Fibroblast of skin of back (primary cell): ENCODE results near the gene ACO2.
A peak's percentile ranks its signal among the peaks of the same experiment; 100 is the strongest.

Source experiments
- DNase-seq: peaks from one replicate; pipeline ENCODE4 v3.0.0-alpha.2; 2013

ACO2 gene

DNA sequence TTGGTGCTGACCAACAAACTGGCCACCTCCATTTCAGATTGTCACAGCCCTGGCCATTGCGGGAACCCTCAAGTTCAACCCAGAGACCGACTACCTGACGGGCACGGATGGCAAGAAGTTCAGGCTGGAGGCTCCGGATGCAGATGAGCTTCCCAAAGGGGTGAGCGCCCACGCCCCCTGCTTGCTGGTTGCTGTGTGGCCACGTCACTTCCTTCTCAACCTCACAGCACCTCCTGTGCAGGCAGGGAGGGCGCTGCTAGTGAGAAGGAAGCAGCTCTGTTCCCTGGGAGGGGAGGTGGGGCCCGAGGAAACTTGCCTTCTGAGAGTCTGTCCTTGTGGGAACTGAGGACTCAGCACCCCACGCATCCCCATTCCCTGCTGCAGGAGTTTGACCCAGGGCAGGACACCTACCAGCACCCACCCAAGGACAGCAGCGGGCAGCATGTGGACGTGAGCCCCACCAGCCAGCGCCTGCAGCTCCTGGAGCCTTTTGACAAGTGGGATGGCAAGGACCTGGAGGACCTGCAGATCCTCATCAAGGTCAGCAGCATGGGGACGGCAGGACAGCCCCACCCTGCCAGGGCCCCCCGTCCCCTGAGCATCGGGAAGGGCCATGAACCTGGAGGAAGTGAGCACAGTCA is 56.0 kb downstream of the ACO2 start:
- DNase-seq: no peak

DNA sequence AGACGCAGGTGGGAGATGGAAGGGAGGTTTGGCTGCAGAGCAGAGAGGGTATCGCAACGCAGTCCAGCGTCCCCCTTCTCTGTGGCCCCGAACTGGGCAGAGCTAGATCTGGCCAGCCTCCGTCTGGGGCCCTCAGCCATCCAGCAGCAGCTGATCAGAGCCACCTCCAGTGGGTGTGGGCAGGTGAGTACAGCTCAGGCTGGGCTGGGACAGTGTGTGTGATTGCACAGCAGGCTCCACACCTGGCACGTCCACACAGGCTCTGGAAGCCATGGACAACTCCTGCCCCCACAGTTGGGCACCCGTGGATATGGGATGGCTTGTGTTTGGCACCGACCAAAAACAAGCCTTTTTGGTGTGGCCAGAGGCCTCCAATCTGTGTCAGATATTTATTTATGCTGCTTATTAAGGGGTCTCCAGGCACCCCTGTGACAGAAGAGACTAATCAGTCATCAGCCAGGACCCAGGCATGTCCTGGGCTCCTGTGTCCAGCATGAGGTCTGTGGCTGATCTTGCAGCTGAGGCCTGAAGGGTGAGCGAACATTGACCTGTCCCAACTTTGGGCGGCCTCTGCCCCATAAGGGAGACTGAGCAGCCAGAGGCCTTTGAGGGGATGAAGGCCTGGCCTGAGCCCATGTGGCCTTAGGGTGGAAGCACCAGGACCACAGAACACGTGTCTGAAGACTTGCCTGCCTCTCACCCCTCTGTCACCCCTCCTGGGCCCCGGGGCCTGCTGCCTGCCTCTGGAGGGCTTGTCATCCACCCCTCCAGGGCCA is 56.7 kb downstream of the ACO2 start:
- DNase-seq: no peak

DNA sequence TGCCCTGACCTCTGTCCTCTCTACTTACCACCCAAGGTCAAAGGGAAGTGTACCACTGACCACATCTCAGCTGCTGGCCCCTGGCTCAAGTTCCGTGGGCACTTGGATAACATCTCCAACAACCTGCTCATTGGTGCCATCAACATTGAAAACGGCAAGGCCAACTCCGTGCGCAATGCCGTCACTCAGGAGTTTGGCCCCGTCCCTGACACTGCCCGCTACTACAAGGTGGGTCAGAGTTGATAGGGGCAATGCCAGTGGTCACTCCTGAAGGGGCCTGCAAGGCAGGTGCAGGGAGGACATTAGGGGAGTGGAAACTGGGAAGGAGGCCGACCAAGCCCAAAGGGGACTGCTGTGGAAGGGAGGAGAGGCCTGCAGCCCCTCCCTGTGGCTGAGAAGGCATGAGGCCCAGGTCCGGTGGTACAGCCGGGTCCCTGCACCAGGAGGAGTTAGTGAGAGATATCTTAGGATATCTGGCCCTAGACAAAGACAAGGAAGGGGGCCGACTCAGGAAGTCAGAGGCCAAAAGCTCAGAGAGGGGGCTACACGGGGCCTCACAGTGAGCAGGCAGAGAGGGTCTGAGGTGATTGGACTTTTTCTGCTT is 57.4 kb downstream of the ACO2 start:
- DNase-seq: no peak

DNA sequence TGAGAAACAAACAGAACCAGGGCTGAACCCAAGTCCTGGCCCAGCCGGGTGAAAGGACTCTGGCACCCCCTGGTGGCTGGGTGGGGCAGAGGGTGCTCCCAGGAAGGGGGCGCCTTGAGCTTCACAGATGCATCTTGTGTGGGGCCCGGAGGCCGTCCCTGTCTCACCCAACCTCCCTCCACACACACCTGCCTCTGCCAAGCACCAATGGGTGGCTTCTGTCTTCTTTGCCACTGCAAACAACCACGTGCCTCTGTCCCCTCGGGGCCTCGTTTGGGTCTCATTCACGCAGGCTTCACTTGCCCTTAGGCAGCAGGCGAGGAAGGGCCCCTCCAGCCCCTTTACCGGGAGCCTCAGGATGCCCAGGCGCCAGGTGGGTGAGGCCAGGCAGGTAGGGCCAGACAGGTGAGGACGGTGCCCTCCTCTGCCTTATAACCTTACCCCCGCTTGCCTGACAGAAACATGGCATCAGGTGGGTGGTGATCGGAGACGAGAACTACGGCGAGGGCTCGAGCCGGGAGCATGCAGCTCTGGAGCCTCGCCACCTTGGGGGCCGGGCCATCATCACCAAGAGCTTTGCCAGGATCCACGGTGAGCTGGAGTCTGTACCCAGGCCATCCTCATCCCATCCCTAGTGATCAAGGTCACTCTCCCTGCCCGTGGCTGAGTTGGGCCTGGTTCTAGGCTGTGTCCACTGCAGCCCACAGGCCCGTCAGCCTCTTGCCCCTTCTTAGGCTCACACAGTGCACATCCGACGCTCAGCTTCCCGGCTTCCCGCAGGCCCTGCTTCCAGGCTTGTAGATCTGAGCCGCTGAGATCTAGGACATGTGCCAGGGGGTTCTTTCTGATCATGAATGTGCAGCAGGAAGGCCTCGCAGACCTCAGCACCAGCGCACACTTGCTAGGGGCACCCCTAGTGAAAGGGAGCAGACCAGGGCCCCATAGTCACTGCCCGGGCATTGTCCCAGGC is 58.2 kb downstream of the ACO2 start:
- DNase-seq: peak; percentile 21

DNA sequence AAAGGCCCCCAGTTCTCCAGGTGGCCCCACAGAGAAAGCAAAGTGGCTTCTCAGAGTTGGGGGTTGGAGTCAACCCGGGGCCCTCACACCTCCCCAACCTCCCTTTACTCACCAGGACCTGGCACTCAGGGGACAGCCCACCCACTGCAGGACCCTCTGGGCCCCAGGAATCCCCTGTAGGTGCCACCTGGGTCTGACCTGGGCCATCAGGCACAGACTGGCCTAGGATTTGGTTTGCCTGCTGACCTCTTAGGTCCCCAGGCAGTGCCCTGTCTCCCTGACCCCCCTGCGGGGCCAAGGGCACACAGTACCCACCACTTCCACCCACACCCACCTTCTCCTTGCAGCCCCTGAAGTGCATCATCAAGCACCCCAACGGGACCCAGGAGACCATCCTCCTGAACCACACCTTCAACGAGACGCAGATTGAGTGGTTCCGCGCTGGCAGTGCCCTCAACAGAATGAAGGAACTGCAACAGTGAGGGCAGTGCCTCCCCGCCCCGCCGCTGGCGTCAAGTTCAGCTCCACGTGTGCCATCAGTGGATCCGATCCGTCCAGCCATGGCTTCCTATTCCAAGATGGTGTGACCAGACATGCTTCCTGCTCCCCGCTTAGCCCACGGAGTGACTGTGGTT is 59.3 kb downstream of the ACO2 start:
- no peak for DNase-seq

DNA sequence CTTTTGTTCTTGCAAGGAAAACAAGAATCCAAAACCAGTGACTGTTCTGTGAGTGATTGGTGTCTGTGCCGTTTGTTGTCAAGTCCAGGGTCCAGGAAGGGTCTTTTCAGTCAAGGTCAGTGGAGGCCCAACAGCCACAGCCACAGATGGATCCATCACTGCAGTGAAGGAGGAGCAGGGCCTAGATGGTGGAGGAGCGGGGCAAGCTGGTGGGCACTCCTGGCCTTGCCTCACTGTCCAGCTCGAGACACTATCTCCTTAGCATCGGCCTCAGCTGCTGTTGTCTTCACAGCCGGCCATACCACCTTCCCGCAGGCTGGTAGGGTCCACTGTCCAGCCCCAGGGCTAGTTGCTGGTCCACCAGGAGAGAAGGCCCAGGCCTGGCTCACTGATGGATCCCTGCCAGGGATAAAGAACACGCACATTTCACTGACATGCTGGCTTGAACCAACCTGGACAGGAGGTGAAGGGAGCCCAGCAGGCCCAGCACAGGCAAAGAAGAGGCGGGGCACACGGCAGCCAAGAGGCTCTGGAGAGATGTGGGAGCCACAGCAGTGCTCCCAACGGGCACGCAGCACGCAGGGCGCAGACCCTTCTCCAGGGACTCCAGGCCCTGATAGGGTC is 60.1 kb downstream of the ACO2 start:
- DNase-seq: no peak

DNA sequence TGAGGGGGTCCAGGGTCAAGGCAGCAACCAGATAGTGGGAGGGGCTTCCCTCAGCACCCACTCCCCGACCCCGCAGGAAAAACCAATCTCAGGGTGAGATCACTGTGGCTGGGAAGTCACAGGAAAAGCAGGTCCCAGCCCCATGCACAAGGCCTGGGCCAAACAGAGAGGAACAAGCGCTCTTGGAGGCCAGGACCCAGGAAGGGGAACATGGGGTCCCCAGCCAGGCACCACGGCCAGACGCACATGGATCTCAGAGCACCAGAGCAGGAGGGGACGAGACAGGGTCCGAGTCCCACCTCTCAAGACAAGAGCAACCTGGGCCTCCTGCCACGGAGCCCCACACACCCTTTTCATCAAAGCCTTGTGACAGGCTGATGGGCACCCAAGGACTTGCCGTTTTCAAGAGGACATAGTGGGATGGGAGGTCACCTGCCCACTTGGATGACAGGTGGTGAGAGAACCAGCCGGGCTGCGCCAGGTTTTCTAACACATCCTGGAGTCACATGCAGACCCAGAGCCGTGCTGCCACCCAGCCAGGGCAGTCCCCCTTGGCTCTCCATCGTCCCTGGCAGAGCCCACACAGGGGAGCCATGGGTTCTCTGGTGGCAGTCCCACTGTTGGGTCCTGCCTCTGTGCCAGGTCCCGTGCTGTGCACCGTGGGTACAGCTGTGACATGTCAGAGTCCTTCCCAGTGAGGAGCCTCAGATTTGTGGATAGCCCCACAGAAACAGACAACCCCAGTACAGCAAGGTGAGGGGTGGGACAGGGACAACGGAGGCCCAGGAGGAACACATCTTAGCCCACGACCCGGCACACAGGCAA is 62.2 kb downstream of the ACO2 start:
- DNase-seq: no peak

DNA sequence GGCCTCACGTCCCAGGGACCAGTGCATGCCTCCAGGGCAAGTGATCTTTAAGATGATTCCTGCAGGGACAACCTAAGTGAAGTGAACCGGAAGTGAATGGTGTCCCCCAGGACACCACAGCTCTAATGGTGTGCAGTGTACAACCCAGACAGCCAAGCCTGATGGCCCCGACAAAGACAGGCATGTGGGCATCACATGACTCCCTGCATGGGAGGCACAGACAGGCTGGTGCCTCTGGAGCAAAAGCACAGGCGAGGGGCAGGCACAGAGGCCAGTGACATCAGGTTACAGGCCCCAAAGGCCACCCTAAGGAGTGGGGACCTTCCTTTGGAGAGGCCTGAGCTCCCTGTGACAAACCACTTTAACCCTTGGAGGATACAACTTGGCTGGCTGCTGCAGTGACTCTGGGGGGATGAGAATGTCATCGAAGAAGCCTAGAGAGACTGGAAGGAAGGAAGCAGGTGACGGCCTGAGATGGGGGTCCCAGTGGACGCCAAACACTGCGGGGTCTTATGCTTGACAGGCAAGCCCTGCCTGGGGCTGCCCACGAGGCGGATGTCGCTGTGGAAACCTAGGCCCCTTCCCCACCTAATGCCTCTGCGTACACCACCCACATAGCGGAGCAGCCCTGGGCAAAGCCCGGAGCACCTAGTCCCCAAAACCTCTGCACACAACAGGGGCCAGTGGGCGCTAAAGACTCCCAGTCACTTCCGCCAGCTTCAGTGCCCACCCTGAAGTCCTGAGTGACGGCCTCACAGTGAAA is 63.0 kb downstream of the ACO2 start:
- no peak for DNase-seq

DNA sequence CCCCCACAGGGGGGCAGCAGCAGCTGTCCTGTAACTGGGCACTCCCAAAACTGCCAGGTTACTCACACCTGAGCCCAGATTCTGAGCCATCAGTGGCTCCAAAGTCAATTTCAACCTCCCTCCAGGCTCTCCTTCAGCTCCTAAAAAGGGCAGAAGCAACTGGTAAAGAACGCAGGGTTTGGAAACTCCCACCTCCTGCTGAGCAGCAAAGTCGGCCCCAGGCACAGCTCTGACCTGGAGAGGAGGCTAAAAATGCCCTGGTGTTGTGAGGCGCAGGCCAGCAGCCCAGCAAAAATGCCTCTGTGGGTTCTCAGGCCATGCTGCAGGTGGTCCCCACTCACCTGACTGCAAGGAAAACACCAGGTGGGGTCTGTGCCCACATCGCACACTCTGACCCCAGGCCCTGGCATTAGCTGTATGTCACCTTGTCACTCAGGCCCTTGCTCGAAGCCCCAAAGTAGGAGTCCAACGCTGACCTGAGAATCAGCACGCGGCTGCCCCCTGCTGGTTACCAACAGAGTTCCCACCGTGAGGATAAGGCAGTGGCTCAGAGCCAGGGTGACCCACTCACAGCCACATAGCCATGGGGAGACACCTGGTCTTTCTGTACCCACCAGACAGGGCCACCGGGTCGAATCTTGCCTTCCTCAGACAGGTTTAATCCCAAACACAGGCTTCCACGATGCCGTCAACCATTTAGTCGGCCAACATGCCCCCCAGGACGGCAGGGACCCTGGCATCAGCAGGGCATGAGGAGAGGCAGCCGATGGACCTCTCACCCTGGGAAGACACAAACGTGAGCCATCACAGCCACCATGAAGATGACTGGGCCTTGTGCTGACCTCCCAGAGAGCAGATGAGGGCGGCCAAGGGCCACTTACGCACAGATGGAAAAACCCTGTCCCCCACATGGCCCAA is 64.2 kb downstream of the ACO2 start:
- peak; percentile 56 for DNase-seq

DNA sequence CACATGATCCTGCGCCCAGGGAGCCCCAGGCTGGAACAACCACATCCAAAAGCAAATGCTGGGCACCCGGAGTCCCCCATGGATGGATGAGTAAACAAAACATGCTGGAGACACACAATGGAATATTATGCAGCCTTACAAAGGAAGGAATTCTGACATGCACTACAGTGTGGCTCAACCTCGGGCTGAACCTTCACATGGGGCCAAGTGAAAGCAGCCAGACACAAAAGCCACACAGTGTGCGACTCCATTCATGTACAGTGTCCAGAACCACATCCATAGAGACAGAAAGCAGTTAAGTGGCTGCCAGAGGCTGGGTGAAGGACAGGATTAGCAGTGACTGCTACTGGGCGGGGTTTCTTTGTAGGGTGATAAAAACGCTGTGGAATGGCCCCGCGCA is 65.3 kb downstream of the ACO2 start:
- no peak for DNase-seq

DNA sequence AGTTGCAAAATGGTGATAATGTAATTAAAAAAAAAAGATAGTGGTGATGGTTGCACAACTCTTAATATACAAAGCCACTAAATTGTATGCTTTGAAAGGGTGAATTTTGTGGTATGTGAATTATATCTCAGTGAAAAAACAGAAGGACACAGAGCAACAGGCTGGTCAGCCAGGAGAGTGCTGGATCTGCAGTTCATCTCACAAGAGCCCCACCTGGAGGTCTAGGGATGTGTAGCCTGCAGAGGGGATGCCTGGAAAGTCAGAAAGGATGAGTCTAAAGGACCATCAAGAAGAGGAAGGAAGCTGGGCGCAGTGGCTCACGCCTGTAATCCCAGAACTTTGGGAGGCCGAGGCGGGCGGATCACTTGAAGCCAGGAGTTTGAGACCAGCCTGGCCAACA is 66.3 kb downstream of the ACO2 start:
- no peak for DNase-seq

DNA sequence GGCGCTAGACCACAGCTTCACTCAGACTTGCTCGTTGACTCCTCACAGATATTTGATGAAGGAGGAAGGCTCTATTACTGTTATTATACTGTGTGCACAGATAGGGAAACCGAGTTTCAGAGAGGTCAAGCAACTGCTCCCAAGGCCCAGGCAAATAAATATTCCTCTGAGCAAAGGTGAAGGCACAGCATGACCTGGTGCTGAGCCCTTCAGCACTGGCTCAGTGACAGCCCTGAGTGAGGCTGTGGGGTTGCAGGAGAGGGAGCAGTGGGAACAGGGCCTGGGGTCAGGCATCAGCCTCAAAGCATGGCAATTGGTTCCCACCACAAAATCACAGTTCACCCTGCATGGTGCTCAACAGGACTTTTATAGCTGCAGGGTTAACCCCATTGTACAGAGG is 68.3 kb downstream of the ACO2 start:
- DNase-seq: no peak

DNA sequence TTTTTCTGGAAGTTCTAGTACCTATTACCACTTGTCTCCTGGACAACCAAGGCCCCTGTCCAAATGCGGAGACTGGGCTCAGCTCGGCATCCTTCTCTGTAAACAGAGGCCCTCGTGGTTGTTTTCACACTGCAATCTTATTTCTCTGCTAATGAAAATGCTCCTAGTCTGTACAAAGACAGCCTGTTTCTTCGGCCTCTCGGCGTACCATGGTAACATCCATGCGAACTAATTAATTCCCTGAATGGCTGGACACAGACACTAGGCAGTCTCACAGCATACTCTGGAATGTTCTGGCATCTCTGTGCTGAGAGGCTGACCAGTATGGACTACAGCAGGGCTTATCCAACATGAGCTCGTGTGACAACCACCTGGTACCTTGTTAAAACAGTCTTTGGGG is 69.7 kb downstream of the ACO2 start:
- DNase-seq: no peak

DNA sequence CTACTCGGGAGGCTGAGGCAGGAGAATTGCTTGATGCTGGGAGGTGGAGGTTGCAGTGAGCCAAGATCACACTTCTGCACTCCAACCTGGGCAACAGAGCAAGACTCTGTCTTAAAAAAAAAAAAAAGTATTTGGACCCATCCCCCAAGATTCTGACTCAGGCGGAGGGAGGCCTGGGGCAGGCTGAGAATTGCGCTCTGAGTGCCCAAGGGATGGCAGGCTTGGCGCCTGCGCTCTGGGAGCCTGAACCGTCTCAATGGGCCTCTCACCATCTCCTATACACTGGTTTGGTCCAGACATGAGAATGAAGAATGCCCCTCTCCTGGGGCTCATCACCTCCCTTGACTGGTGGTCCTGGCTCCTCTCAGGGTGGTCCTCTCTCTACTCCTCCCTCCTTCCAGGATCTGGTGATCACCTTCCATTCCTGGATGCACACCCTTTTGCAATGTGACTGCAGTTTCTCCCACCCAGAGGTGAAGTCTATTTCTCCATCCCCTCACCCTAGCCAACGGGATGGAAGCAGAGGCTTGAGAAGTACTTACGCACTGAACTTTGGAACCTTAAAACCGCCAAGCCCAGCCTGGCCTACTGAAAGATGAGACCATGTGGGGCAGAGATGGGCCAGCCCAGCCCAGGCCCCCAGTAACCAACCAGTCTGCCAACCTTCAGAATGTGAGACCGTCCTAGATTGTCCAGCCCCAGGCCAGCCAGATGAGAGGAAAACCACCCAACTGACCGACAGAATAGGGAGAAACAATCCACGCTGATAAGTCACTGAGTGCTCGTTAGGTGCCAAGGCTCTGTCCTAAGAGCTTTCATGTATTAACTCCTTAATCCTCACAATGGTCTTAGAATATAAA is 70.5 kb downstream of the ACO2 start:
- DNase-seq: no peak

DNA sequence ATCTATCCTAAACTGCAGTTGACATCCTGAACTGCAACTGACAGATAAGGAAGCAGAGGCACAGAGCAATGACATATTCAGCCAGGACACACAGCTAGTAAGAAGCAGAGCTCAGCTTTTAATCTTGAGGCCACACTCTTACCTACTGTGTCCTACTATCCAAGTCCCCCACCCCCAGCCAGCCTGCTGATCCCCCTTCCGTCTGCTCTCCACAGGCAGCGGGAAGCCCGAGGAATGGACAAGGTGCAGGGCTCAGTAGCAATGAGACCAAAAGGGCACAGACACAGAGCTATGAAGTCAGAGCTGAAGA is 71.0 kb downstream of the ACO2 start:
- no peak for DNase-seq

DNA sequence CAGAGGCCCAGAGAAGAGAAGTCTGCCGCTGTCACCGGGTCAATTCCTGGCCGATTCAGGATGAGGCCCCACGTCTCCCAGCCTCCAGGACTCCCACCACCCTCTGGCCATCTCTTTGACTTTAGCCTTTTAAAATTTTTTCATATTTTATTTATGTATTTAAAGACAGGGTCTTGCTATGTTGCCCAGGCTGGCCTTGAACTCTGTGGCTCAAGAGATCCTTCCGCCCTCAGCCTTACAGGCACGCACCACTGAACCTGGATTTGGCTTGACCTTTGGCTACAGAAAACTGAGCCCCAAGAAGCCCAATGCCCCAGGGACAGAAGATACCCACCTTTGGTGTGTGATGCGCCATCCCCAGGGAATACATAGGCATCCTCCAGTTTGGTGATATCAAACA is 71.4 kb downstream of the ACO2 start:
- no peak for DNase-seq

DNA sequence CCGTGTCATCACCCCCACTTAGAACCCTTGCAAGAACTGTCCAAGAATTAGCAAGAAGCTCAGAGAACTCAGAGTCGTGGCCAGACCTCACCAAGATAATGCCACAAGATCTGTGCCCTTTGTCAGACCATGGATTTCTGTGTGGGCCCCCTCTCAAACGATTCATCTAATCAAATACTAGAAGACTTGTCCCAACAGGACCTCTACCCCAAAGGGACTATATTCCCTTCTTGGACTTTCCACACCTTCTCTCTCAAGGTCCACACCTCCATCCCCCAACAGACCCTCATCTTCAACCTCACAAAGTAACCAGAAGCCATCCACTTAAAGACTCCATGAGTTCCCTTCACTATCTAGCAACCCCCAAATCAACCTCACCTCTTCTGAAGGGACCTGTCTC is 72.6 kb downstream of the ACO2 start:
- DNase-seq: no peak

DNA sequence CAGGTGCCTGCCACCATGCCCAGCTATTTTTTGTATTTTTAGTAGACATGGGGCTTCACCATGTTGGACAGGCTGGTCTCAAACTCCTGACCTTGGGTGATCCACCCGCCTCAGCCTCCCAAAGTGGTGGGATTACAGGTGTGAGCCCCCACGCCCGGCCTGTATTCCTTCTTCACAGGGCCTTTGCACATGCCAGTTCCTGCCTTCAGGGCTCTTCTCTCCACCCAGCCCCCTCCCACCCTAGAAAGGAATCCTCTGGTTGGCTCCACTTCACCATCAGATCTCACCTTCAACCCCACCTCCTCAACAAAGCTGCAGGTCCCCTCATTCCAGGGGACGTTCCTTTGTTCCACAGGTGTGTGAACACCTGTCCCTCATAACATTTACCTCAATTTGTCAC is 73.3 kb downstream of the ACO2 start:
- no peak for DNase-seq
